CD14-positive monocyte (primary cell): ENCODE results near the gene SLC35F3. TPM values are rescaled to one million over a fixed set of nuclear protein-coding genes. Genes with fewer than 3 reads are reported as not detected.

Source experiments
- DNase-seq, 3 donors: peaks; one replicate each; pipeline ENCODE4 v3.0.0-alpha.2; 2011 to 2022
- H2AFZ ChIP-seq: 2 replicates; pipeline ENCODE4 v1.6.0; 2012; ENCODE audit warnings: mild to moderate bottlenecking, low read depth, low read length, inconsistent platforms; ENCODE audit not compliant: insufficient read depth, poor library complexity, severe bottlenecking
- H3K27ac ChIP-seq, 2 donors: 1 replicate in 1 of 2; 2 replicates in 1 of 2; pipeline ENCODE4 v1.5.1; 2012 to 2013; ENCODE audit warnings: low read length in 2 of 2, control low read depth in 1 of 2, inconsistent platforms in 1 of 2, low read depth in 1 of 2, mild to moderate bottlenecking in 1 of 2
- H3K27me3 ChIP-seq, 2 donors: one replicate each; pipeline versions ENCODE4 v1.6.0 to v1.6.1; 2011 to 2013; ENCODE audit warnings: low read length in 2 of 2; ENCODE audit not compliant: control insufficient read depth in 2 of 2, insufficient read depth in 2 of 2
- H3K36me3 ChIP-seq, 2 donors: replicated peaks in 1 of 2; 1 replicate in 1 of 2; 2 replicates in 1 of 2; pipeline versions ENCODE4 v1.5.1 to v1.6.1; 2012 to 2013; ENCODE audit warnings: low read length in 2 of 2, control low read depth in 1 of 2, inconsistent platforms in 1 of 2, mild to moderate bottlenecking in 1 of 2; ENCODE audit not compliant: insufficient read depth in 2 of 2, control insufficient read depth in 1 of 2
- H3K4me1 ChIP-seq, 2 donors: 1 replicate in 1 of 2; 2 replicates in 1 of 2; pipeline versions ENCODE4 v1.5.1 to v1.6.1; 2012 to 2013; ENCODE audit warnings: low read length in 2 of 2, control low read depth in 1 of 2, inconsistent platforms in 1 of 2, mild to moderate bottlenecking in 1 of 2, moderate library complexity in 1 of 2; ENCODE audit not compliant: insufficient read depth in 2 of 2, control insufficient read depth in 1 of 2
- H3K4me2 ChIP-seq: replicated peaks from 2 replicates; pipeline ENCODE3; 2012; ENCODE audit warnings: low read length, moderate library complexity, mild to moderate bottlenecking; ENCODE audit not compliant: poor library complexity, severe bottlenecking; ENCODE audit errors: extremely low read depth
- H3K4me3 ChIP-seq, 3 experiments: fragments of 200-600 bp in 1 of 3; sonication (generic) in 1 of 3; replicated peaks in 1 of 3; 1 replicate in 2 of 3; 2 replicates in 1 of 3; pipeline ENCODE4 v1.5.1; 2011 to 2013; ENCODE audit warnings: low read length in 3 of 3, mild to moderate bottlenecking in 3 of 3, control low read depth in 2 of 3, low read depth in 2 of 3, inconsistent platforms in 1 of 3, moderate library complexity in 1 of 3
- H3K79me2 ChIP-seq: 2 replicates; pipeline ENCODE4 v1.6.0; 2012; ENCODE audit warnings: mild to moderate bottlenecking, control low read depth, inconsistent platforms, low read length, moderate library complexity; ENCODE audit not compliant: insufficient read depth
- H3K9ac ChIP-seq: 2 replicates; pipeline ENCODE4 v1.6.0; 2017; ENCODE audit warnings: low read length, mild to moderate bottlenecking; ENCODE audit not compliant: insufficient read depth, poor library complexity, severe bottlenecking
- H3K9me3 ChIP-seq, 2 donors: replicated peaks in 1 of 2; 1 replicate in 1 of 2; 2 replicates in 1 of 2; pipeline versions ENCODE4 v1.5.1 to v1.6.1; 2012 to 2013; ENCODE audit warnings: low read length in 2 of 2, control low read depth in 1 of 2; ENCODE audit not compliant: control insufficient read depth in 1 of 2, insufficient read depth in 1 of 2
- H4K20me1 ChIP-seq: 2 replicates; pipeline ENCODE4 v1.6.0; 2012; ENCODE audit warnings: mild to moderate bottlenecking, low read length, control low read depth, moderate library complexity; ENCODE audit not compliant: insufficient read depth
- H3K27ac Mint-ChIP-seq, 7 donors: one replicate each; pipeline ENCODE4 v1.8.0; 2020; ENCODE audit warnings: mild to moderate bottlenecking in 7 of 7, mixed read lengths in 7 of 7, moderate library complexity in 6 of 7, inconsistent platforms in 2 of 7
- H3K27me3 Mint-ChIP-seq, 3 donors: one replicate each; pipeline ENCODE4 v1.8.0; 2021 to 2022; ENCODE audit warnings: low read depth in 3 of 3, mild to moderate bottlenecking in 3 of 3, mixed read lengths in 3 of 3, moderate library complexity in 3 of 3, inconsistent platforms in 1 of 3
- H3K36me3 Mint-ChIP-seq, 2 donors: one replicate each; pipeline ENCODE4 v1.8.0; 2020; ENCODE audit warnings: mixed read lengths in 2 of 2, inconsistent platforms in 1 of 2, mild to moderate bottlenecking in 1 of 2
- H3K4me1 Mint-ChIP-seq: one replicate; pipeline ENCODE4 v1.8.0; 2020; ENCODE audit warnings: mild to moderate bottlenecking, mixed read lengths
- H3K4me3 Mint-ChIP-seq, 2 donors: one replicate each; pipeline ENCODE4 v1.8.0; 2020; ENCODE audit warnings: mild to moderate bottlenecking in 2 of 2, mixed read lengths in 2 of 2, moderate library complexity in 1 of 2
- H3K9me3 Mint-ChIP-seq, 7 donors: one replicate each; pipeline ENCODE4 v1.8.0; 2020 to 2022; ENCODE audit warnings: mixed read lengths in 7 of 7, mild to moderate bottlenecking in 6 of 7, moderate library complexity in 6 of 7, inconsistent platforms in 2 of 7
- CTCF ChIP-seq: fragments of 200-600 bp; IDR thresholded peaks from one replicate; pipeline ENCODE4 v1.8.0; 2022; ENCODE audit warnings: antibody characterized with exemption, mild to moderate bottlenecking
- WGBS: methylation state at CpG from one replicate; pipeline ENCODE4 v1.1.5; 2013; ENCODE audit warnings: missing lambda C conversion rate; ENCODE audit not compliant: insufficient coverage; 5-methylcytosine and 5-hydroxymethylcytosine counted together
- intact Hi-C, 2 donors: fragments of 100-400 bp; cut with micrococcal nuclease; formaldehyde crosslinking; loops; one replicate each; pipeline versions ENCODE4 v1.15.0 to v1.15.1; 2023
- polyA plus RNA-seq, 3 donors: library from polyadenylated mRNA; depleted of rRNA in 1 of 3; unstranded in 2 of 3; stranded (reverse) in 1 of 3; fragments of 300-500 nt in 2 of 3; fragments of >200 nt in 1 of 3; fragmentation: Illumina TruSeq in 2 of 3; gene quantifications; 1 replicate in 2 of 3; 2 replicates in 1 of 3; pipeline ENCODE4 v1.2.3, GENCODE V29; 2012 to 2021

The SLC35F3 gene
- polyA plus RNA-seq, 3 donors = 0.17 to 0.78 TPM; not detected in 1

- intact Hi-C loops = no loop called here
- H2AFZ ChIP-seq = no peak overlapping the region
- no peaks in the 10 kb centered on the region for H4K20me1 ChIP-seq
- H3K27me3 ChIP-seq = peaks cover 0 to 8% of the 10 kb centered on the region in 2 donors
- H3K4me1 Mint-ChIP-seq = peaks cover 1% of the 10 kb centered on the region
- H3K27me3 Mint-ChIP-seq = peaks cover 9 to 26% (median 12%) of the 10 kb centered on the region in 3 donors
- 89% methylated on average over 13 of the region's 13 CpGs for WGBS
- no peak overlapping the region for H3K4me3 Mint-ChIP-seq
- no peak for DNase-seq
- TF ChIP-seq CTCF = no peak
- H3K4me2 ChIP-seq = no peak overlapping the region
- H3K36me3 Mint-ChIP-seq = no peaks in the 10 kb centered on the region
- H3K27ac ChIP-seq = no peak overlapping the region
- no peaks in the 10 kb centered on the region for H3K79me2 ChIP-seq
- no peak overlapping the region for H3K9ac ChIP-seq
- no peaks in the 10 kb centered on the region for H3K36me3 ChIP-seq
- H3K9me3 ChIP-seq = no peaks in the 10 kb centered on the region
- H3K4me3 ChIP-seq = no peak overlapping the region
- peaks cover 0 to 3% (median 0%) of the 10 kb centered on the region in 7 donors for H3K9me3 Mint-ChIP-seq
- no peak overlapping the region for H3K27ac Mint-ChIP-seq
- H3K4me1 ChIP-seq = no peaks in the 10 kb centered on the region
Measured at GRCh38 chr1:234125714-234126113, 221.2 kb downstream of the SLC35F3 start.

GRCh38 chr1:234127026-234127671, 222.7 kb downstream of the SLC35F3 start:
- H2AFZ ChIP-seq = no peak overlapping the region
- H3K4me3 ChIP-seq = no peak overlapping the region
- no peak for TF ChIP-seq CTCF
- H3K9me3 Mint-ChIP-seq = peaks cover 0 to 3% (median 0%) of the 10 kb centered on the region in 7 donors
- no peak overlapping the region for H3K4me2 ChIP-seq
- WGBS = 83% methylated on average over 2 of the region's 4 CpGs
- peaks cover 6% of the 10 kb centered on the region for H3K4me1 Mint-ChIP-seq
- H3K4me1 ChIP-seq = no peaks in the 10 kb centered on the region
- H3K9ac ChIP-seq = no peak overlapping the region
- H3K27ac ChIP-seq = no peak overlapping the region
- H3K36me3 ChIP-seq = no peaks in the 10 kb centered on the region
- no peak overlapping the region for H3K4me3 Mint-ChIP-seq
- no peak for DNase-seq
- intact Hi-C loops = no loop called here
- no peak overlapping the region for H3K27ac Mint-ChIP-seq
- peaks cover 0 to 8% of the 10 kb centered on the region in 2 donors for H3K27me3 ChIP-seq
- H3K27me3 Mint-ChIP-seq = peaks cover 8 to 26% (median 12%) of the 10 kb centered on the region in 3 donors
- H3K79me2 ChIP-seq = no peaks in the 10 kb centered on the region
- H3K36me3 Mint-ChIP-seq = no peaks in the 10 kb centered on the region
- H3K9me3 ChIP-seq = no peaks in the 10 kb centered on the region
- H4K20me1 ChIP-seq = no peaks in the 10 kb centered on the region
